Osteoblast (primary cell): Measurements from ENCODE around the gene NRG2. TPM values are rescaled to one million over a fixed set of nuclear protein-coding genes. Genes with fewer than 3 reads are reported as not detected.

ENCODE experiments used
- DNase-seq: peaks from one replicate; pipeline ENCODE4 v3.0.0; 2011; ENCODE audit warnings: low spot score, mixed read lengths; ENCODE audit not compliant: insufficient read length; ENCODE audit errors: missing footprints
- H2AFZ ChIP-seq: 2 replicates; pipeline ENCODE4 v1.6.0; 2011; ENCODE audit warnings: mild to moderate bottlenecking, low read length
- H3K27ac ChIP-seq: 2 replicates; pipeline ENCODE4 v1.5.1; 2011; ENCODE audit warnings: mild to moderate bottlenecking, low read depth, low read length, moderate library complexity
- H3K27me3 ChIP-seq: 2 replicates; pipeline ENCODE4 v1.6.0; 2012; ENCODE audit warnings: mild to moderate bottlenecking, control low read depth, inconsistent platforms, low read length, moderate library complexity; ENCODE audit not compliant: insufficient read depth
- H3K36me3 ChIP-seq: 2 replicates; pipeline ENCODE4 v1.5.1; 2011; ENCODE audit warnings: mild to moderate bottlenecking, low read length, control low read depth, moderate library complexity; ENCODE audit not compliant: insufficient read depth
- H3K4me1 ChIP-seq: 2 replicates; pipeline ENCODE4 v1.5.1; 2011; ENCODE audit warnings: mild to moderate bottlenecking, low read length, control low read depth, moderate library complexity; ENCODE audit not compliant: insufficient read depth
- H3K4me2 ChIP-seq: 2 replicates; pipeline ENCODE4 v1.6.0; 2011; ENCODE audit warnings: mild to moderate bottlenecking, low read length; ENCODE audit not compliant: insufficient read depth
- H3K4me3 ChIP-seq: fragments of 200-600 bp; sonication (generic); 3 replicates; pipeline ENCODE4 v1.5.1; 2012; ENCODE audit warnings: mild to moderate bottlenecking, low read length, inconsistent platforms; ENCODE audit not compliant: insufficient read depth
- H3K79me2 ChIP-seq: 2 replicates; pipeline ENCODE4 v1.6.0; 2012; ENCODE audit warnings: mild to moderate bottlenecking, low read length, control low read depth, inconsistent platforms; ENCODE audit not compliant: insufficient read depth
- H3K9me3 ChIP-seq: 2 replicates; pipeline ENCODE4 v1.5.1; 2011; ENCODE audit warnings: low read depth, low read length, control low read depth
- H4K20me1 ChIP-seq: 2 replicates; pipeline ENCODE4 v1.6.0; 2012; ENCODE audit warnings: mild to moderate bottlenecking, low read length, control low read depth; ENCODE audit not compliant: insufficient read depth
- total RNA-seq: library from RNA; depleted of rRNA; stranded (reverse); fragments of >200 nt; gene quantifications from 2 replicates; pipeline ENCODE4 v1.2.3, GENCODE V29; 2012
- TF ChIP-seq, protein P1 (sequence below): IDR thresholded peaks from 2 replicates; pipeline ENCODE4 v1.5.1; 2011; ENCODE audit warnings: mild to moderate bottlenecking, low read depth, low read length, moderate library complexity; ENCODE audit errors: extremely low read depth

Gene NRG2
- total RNA-seq, 1 donor: 0.72 TPM

DNA sequence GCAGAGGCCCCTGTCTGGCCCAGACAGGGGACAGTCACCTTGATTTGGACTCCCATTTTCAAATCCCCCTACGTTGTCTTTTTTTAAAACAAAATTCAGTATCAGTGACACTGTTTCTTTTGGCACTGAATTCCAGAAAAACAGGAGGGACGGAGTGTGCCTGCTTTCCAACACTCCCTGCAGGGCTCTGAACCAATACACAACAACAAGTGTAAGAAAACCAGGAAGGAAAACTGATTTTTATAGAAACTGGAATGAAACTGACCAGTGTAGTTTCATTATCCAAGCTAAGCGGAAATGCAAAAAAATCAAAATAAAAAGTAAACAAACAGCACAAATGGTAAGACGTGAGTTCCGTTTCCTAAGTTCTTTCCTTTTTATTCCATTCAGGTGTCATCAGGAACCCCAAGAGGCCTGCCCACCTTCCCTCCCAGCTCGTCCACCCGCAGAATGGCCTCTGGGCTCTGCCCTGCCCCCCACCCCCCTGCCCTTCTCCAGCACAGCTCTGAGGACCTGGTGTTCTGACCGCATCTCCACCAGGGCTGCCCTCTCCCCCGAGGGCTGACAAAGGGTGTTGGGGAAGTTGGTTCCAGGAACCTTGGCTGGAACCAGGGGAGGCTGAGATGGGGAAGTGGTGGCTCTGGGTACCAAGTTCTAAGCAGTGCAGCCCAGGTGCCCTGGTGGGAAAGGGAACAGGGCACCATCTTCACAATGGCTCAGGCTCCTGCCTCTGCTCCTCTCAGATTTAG lies 173.9 kb downstream of the NRG2 start:
- Histone ChIP-seq H3K4me1 (no peaks in the 10 kb centered on the region), H3K79me2 (no peaks in the 10 kb centered on the region), H4K20me1 (no peaks in the 10 kb centered on the region), H2AFZ (no peak overlapping the region), H3K9me3 (no peaks in the 10 kb centered on the region), H3K36me3 (no peaks in the 10 kb centered on the region), H3K27ac (no peak overlapping the region), H3K27me3 (peaks cover 35% of the 10 kb centered on the region), H3K4me2 (no peak overlapping the region), H3K4me3 (no peak overlapping the region)
- no peak for DNase-seq
- TF ChIP-seq, protein P1, sequence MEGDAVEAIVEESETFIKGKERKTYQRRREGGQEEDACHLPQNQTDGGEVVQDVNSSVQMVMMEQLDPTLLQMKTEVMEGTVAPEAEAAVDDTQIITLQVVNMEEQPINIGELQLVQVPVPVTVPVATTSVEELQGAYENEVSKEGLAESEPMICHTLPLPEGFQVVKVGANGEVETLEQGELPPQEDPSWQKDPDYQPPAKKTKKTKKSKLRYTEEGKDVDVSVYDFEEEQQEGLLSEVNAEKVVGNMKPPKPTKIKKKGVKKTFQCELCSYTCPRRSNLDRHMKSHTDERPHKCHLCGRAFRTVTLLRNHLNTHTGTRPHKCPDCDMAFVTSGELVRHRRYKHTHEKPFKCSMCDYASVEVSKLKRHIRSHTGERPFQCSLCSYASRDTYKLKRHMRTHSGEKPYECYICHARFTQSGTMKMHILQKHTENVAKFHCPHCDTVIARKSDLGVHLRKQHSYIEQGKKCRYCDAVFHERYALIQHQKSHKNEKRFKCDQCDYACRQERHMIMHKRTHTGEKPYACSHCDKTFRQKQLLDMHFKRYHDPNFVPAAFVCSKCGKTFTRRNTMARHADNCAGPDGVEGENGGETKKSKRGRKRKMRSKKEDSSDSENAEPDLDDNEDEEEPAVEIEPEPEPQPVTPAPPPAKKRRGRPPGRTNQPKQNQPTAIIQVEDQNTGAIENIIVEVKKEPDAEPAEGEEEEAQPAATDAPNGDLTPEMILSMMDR: no peak

DNA sequence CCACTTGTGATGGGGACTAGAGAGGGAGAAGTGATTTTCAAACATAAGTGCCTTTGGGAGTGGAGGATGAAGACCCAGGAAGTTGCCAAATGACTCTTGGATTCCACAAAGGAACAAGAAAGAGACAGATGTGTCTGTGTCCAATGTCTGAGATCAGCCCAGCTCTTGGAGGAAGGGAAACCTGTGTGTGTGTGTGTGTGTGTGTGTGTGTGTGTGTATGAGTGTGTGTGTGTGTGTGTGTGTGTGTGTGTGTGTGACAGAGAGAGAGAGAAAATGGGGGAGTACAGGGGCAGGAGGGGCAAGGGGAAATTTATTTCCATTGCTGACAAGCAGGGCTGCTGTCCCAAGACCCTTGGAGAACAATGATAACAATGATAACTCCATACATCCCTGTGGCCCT lies 175.5 kb downstream of the NRG2 start:
- Histone ChIP-seq H3K79me2 (no peaks in the 10 kb centered on the region), H4K20me1 (no peaks in the 10 kb centered on the region), H3K27ac (no peak overlapping the region), H3K4me2 (no peak overlapping the region), H3K9me3 (no peaks in the 10 kb centered on the region), H3K4me3 (no peak overlapping the region), H3K36me3 (no peaks in the 10 kb centered on the region), H3K4me1 (no peaks in the 10 kb centered on the region), H3K27me3 (peaks cover 35% of the 10 kb centered on the region), H2AFZ (no peak overlapping the region)
- no peak for DNase-seq
- TF ChIP-seq, protein P1: no peak

DNA sequence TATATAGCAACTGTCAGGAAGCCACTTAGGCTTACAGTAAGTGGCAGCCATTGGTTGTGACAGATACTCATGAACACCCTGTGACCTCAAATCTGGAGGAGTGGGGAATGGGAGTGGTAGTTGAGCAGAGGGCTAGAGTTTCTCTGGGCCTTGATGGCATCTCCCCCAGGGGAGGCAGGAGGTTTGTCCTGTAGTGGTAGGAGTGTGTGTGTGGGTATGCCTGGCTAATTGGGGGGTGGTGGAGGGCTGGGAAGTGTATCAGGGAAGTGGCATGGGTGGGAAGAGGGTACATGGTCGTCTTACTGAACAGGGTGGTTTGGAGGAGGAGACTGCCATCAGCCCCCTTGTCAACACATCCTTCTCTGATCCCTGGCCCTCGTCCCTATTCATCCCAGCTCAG lies 176.0 kb downstream of the NRG2 start:
- H2AFZ ChIP-seq: no peak overlapping the region
- no peaks in the 10 kb centered on the region for H3K9me3 ChIP-seq
- H3K79me2 ChIP-seq: no peaks in the 10 kb centered on the region
- DNase-seq: no peak
- H3K4me3 ChIP-seq: no peak overlapping the region
- peaks cover 33% of the 10 kb centered on the region for H3K27me3 ChIP-seq
- no peak overlapping the region for H3K27ac ChIP-seq
- H3K4me2 ChIP-seq: no peak overlapping the region
- no peaks in the 10 kb centered on the region for H3K4me1 ChIP-seq
- TF ChIP-seq, protein P1: no peak
- H4K20me1 ChIP-seq: no peaks in the 10 kb centered on the region
- H3K36me3 ChIP-seq: no peaks in the 10 kb centered on the region

DNA sequence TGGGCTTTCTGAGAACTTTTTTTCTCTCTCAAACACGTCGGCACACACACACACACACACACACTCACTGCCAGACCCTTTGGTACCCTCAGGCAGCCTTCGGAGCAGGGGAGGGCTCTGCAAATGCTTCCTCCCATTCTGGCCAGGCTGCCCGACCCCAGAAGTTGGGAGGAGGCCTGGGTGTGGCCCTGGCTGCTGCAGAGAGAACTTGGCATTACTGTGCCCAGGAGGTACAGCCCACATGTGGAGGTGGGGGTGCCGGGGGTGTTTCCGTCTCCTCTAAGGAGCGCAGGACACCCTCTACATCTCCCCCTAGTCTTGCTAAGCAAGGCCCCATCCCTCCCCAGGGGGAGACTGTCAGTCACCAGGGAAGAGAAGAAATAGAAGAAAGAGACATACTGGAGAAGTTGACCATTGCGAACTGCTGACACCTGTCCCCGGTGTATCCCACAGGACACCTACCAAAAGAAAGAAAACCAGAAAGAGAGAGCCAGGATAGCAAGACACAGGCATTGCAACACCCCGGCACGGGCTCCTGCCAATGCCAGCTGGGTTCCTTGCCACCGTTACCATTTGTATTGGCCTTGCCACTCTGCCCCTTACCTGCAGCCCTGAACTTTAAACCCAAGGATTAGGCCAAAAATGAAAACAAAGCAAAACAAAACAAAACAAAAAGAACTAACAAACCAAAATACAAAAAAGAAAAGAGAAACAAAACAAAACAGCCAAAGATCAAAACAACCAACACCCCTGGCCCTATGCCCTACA lies 178.2 kb downstream of the NRG2 start:
- no peak overlapping the region for H3K27ac ChIP-seq
- TF ChIP-seq, protein P1: no peak
- H3K36me3 ChIP-seq: no peaks in the 10 kb centered on the region
- H3K4me2 ChIP-seq: no peak overlapping the region
- H3K4me3 ChIP-seq: no peak overlapping the region
- no peaks in the 10 kb centered on the region for H3K4me1 ChIP-seq
- H4K20me1 ChIP-seq: no peaks in the 10 kb centered on the region
- peaks cover 32% of the 10 kb centered on the region for H3K27me3 ChIP-seq
- H3K9me3 ChIP-seq: no peaks in the 10 kb centered on the region
- no peak overlapping the region for H2AFZ ChIP-seq
- DNase-seq: no peak
- no peaks in the 10 kb centered on the region for H3K79me2 ChIP-seq
